Endothelial cell (in vitro differentiated cells): ENCODE measurements around the gene RAB12. TPM values are rescaled to one million over a fixed set of nuclear protein-coding genes. Genes with fewer than 3 reads are reported as not detected.

Experiments used
- DNase-seq: peaks from one replicate; pipeline ENCODE4 v3.0.0; 2021; ENCODE audit warnings: low spot score
- H3K27ac Mint-ChIP-seq: one replicate; pipeline ENCODE4 v1.8.0; 2021; ENCODE audit warnings: mixed read lengths, inconsistent platforms; ENCODE audit not compliant: unreplicated experiment
- H3K27me3 Mint-ChIP-seq: one replicate; pipeline ENCODE4 v1.8.0; 2021; ENCODE audit warnings: mild to moderate bottlenecking, moderate library complexity, mixed read lengths, inconsistent platforms; ENCODE audit not compliant: unreplicated experiment
- H3K36me3 Mint-ChIP-seq: one replicate; pipeline ENCODE4 v1.8.0; 2021; ENCODE audit warnings: mild to moderate bottlenecking, low read depth, mixed read lengths, inconsistent platforms; ENCODE audit not compliant: unreplicated experiment
- H3K4me1 Mint-ChIP-seq: one replicate; pipeline ENCODE4 v1.8.0; 2021; ENCODE audit warnings: mild to moderate bottlenecking, mixed read lengths, inconsistent platforms; ENCODE audit not compliant: unreplicated experiment
- H3K4me3 Mint-ChIP-seq: one replicate; pipeline ENCODE4 v1.8.0; 2021; ENCODE audit warnings: mild to moderate bottlenecking, mixed read lengths, inconsistent platforms; ENCODE audit not compliant: unreplicated experiment
- H3K9me3 Mint-ChIP-seq: one replicate; pipeline ENCODE4 v1.8.0; 2021; ENCODE audit warnings: mixed read lengths, inconsistent platforms; ENCODE audit not compliant: unreplicated experiment
- total RNA-seq: library from RNA; stranded (reverse); fragmentation: NEBNext Ultra II Directional; extraction: Animal tissue kit (Norgen Biotek cat#: 25700); gene quantifications from one replicate; pipeline ENCODE4 v1.2.1, GENCODE V29; 2021; ENCODE audit not compliant: unreplicated experiment
- TF ChIP-seq, protein P1 (sequence below): fragments of 200-600 bp; sonication (generic); IDR thresholded peaks from one replicate; pipeline ENCODE4 v1.5.0; 2021; ENCODE audit warnings: antibody characterized with exemption; ENCODE audit not compliant: unreplicated experiment

The RAB12 gene
- total RNA-seq, 1 donor from 2014 or later = 35.3 TPM

GRCh38 chr18:8626414-8627106 is 17.3 kb downstream of the RAB12 start:
- Mint-ChIP-seq H3K9me3 (no peaks in the 10 kb centered on the region), H3K4me3 (no peak overlapping the region), H3K36me3 (peaks cover 12% of the 10 kb centered on the region), H3K27me3 (peaks cover 2% of the 10 kb centered on the region), H3K4me1 (peaks cover 17% of the 10 kb centered on the region), H3K27ac (no peak overlapping the region)
- TF ChIP-seq, protein P1, sequence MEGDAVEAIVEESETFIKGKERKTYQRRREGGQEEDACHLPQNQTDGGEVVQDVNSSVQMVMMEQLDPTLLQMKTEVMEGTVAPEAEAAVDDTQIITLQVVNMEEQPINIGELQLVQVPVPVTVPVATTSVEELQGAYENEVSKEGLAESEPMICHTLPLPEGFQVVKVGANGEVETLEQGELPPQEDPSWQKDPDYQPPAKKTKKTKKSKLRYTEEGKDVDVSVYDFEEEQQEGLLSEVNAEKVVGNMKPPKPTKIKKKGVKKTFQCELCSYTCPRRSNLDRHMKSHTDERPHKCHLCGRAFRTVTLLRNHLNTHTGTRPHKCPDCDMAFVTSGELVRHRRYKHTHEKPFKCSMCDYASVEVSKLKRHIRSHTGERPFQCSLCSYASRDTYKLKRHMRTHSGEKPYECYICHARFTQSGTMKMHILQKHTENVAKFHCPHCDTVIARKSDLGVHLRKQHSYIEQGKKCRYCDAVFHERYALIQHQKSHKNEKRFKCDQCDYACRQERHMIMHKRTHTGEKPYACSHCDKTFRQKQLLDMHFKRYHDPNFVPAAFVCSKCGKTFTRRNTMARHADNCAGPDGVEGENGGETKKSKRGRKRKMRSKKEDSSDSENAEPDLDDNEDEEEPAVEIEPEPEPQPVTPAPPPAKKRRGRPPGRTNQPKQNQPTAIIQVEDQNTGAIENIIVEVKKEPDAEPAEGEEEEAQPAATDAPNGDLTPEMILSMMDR = no peak
- DNase-seq = no peak

GRCh38 chr18:8627107-8627472 is 17.9 kb downstream of the RAB12 start:
- Mint-ChIP-seq H3K27ac (no peak overlapping the region), H3K4me3 (no peak overlapping the region), H3K27me3 (peaks cover 2% of the 10 kb centered on the region), H3K36me3 (peaks cover 12% of the 10 kb centered on the region), H3K4me1 (peaks cover 11% of the 10 kb centered on the region), H3K9me3 (no peaks in the 10 kb centered on the region)
- TF ChIP-seq, protein P1 = no peak
- DNase-seq = no peak

DNA sequence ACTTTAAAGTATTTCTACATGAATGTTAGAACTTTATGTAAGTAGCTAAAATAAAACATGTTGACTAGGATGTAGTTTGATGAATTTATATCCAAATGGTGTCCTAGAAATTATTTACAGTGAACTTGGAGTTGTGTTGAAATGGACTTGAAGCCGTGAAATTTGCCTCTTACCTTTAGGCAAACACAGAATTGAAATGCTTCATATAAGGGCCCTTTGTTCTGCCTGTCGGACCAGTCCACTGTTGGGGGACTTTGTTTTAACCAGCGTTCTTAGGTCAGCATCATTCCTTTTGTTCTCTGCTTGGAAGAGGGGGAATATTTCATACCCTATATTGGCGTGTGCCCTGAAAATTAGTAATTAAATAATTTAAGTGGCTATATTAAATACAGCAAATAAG is 18.3 kb downstream of the RAB12 start:
- peaks cover 2% of the 10 kb centered on the region for H3K27me3 Mint-ChIP-seq
- peaks cover 8% of the 10 kb centered on the region for H3K4me1 Mint-ChIP-seq
- peaks cover 14% of the 10 kb centered on the region for H3K36me3 Mint-ChIP-seq
- no peak overlapping the region for H3K27ac Mint-ChIP-seq
- no peak overlapping the region for H3K4me3 Mint-ChIP-seq
- no peaks in the 10 kb centered on the region for H3K9me3 Mint-ChIP-seq
- no peak for DNase-seq
- TF ChIP-seq, protein P1 = no peak

GRCh38 chr18:8629602-8630001 is 20.4 kb downstream of the RAB12 start:
- peaks cover 2% of the 10 kb centered on the region for H3K27me3 Mint-ChIP-seq
- TF ChIP-seq, protein P1 = no peak

GRCh38 chr18:8630546-8630945 is 21.3 kb downstream of the RAB12 start:
- no peaks in the 10 kb centered on the region for H3K4me1 Mint-ChIP-seq
- H3K36me3 Mint-ChIP-seq = peaks cover 19% of the 10 kb centered on the region

More at GRCh38 chr18:8629602-8630001, 20.4 kb downstream of the RAB12 start:
- DNase-seq = no peak
- Mint-ChIP-seq H3K4me3 (no peak overlapping the region), H3K36me3 (peaks cover 14% of the 10 kb centered on the region), H3K27ac (no peak overlapping the region), H3K9me3 (no peaks in the 10 kb centered on the region), H3K4me1 (no peaks in the 10 kb centered on the region)

More at GRCh38 chr18:8630546-8630945, 21.3 kb downstream of the RAB12 start:
- DNase-seq = no peak
- TF ChIP-seq, protein P1 = no peak
- H3K27ac Mint-ChIP-seq = no peak overlapping the region
- H3K9me3 Mint-ChIP-seq = no peaks in the 10 kb centered on the region
- no peak overlapping the region for H3K4me3 Mint-ChIP-seq
- peaks cover 2% of the 10 kb centered on the region for H3K27me3 Mint-ChIP-seq
